IPS-18a (cell line): ENCODE results near the gene HDAC1.
"Not testable (repeated sequence)": the region's sequence is repeated elsewhere in the genome, so short reads cannot be mapped to it uniquely, and the experiment has no call there.

ENCODE experiments used
- H3K27ac ChIP-seq: one replicate; pipeline ENCODE4 v1.5.1; 2013; ENCODE audit warnings: low read length
- H3K27me3 ChIP-seq: one replicate; pipeline ENCODE4 v1.6.1; 2013; ENCODE audit warnings: mild to moderate bottlenecking, low read length; ENCODE audit not compliant: control insufficient read depth, insufficient read depth
- H3K36me3 ChIP-seq: one replicate; pipeline ENCODE4 v1.6.1; 2013; ENCODE audit warnings: low read depth, low read length; ENCODE audit not compliant: control insufficient read depth
- H3K4me1 ChIP-seq: one replicate; pipeline ENCODE4 v1.6.1; 2013; ENCODE audit warnings: low read depth, low read length; ENCODE audit not compliant: control insufficient read depth
- H3K4me3 ChIP-seq: one replicate; pipeline ENCODE4 v1.5.1; 2013; ENCODE audit warnings: low read length
- H3K9ac ChIP-seq: one replicate; pipeline ENCODE4 v1.6.1; 2013; ENCODE audit warnings: mild to moderate bottlenecking, low read length, moderate library complexity
- H3K9me3 ChIP-seq: one replicate; pipeline ENCODE4 v1.6.1; 2013; ENCODE audit warnings: low read depth, low read length; ENCODE audit not compliant: control insufficient read depth

HDAC1 gene

GRCh38 chr1:32284777-32285176, 7.1 kb upstream of the HDAC1 start:
- not testable (repeated sequence) for H3K4me1 ChIP-seq, H3K27me3 ChIP-seq, H3K4me3 ChIP-seq, H3K9ac ChIP-seq, H3K9me3 ChIP-seq, H3K27ac ChIP-seq
- peaks cover 11% of the 10 kb centered on the region for H3K36me3 ChIP-seq

- H3K9me3 ChIP-seq = no peaks in the 10 kb centered on the region
- H3K4me1 ChIP-seq = no peaks in the 10 kb centered on the region
- H3K27ac ChIP-seq = no peak overlapping the region
- peaks cover 7% of the 10 kb centered on the region for H3K36me3 ChIP-seq
- H3K4me3 ChIP-seq = no peak overlapping the region
- no peaks in the 10 kb centered on the region for H3K27me3 ChIP-seq
- no peak overlapping the region for H3K9ac ChIP-seq
Measured at GRCh38 chr1:32285658-32286057, 6.2 kb upstream of the HDAC1 start.

- Histone ChIP-seq H3K9me3 (no peaks in the 10 kb centered on the region), H3K4me3 (no peak overlapping the region), H3K27me3 (no peaks in the 10 kb centered on the region), H3K4me1 (no peaks in the 10 kb centered on the region), H3K9ac (no peak overlapping the region), H3K36me3 (peaks cover 7% of the 10 kb centered on the region), H3K27ac (no peak overlapping the region)
Measured at GRCh38 chr1:32286763-32287162, 5.1 kb upstream of the HDAC1 start.

- Histone ChIP-seq H3K27ac (no peak overlapping the region), H3K4me1 (no peaks in the 10 kb centered on the region), H3K4me3 (no peak overlapping the region), H3K9me3 (no peaks in the 10 kb centered on the region), H3K27me3 (no peaks in the 10 kb centered on the region), H3K36me3 (peaks cover 7% of the 10 kb centered on the region), H3K9ac (no peak overlapping the region)
Measured at GRCh38 chr1:32289256-32289655, 2.6 kb upstream of the HDAC1 start.

GRCh38 chr1:32291145-32291707, 657 bp upstream of the HDAC1 start:
- peak overlapping the region; percentile 78 for H3K4me3 ChIP-seq
- H3K9me3 ChIP-seq = no peaks in the 10 kb centered on the region
- no peak overlapping the region for H3K27ac ChIP-seq
- H3K9ac ChIP-seq = peak overlapping the region; percentile 68
- no peaks in the 10 kb centered on the region for H3K36me3 ChIP-seq
- no peaks in the 10 kb centered on the region for H3K27me3 ChIP-seq
- peaks cover under 1% of the 10 kb centered on the region for H3K4me1 ChIP-seq

GRCh38 chr1:32298211-32298610, 6.3 kb downstream of the HDAC1 start:
- not testable (repeated sequence) for H3K9me3 ChIP-seq, H3K4me1 ChIP-seq, H3K27me3 ChIP-seq, H3K27ac ChIP-seq, H3K9ac ChIP-seq, H3K4me3 ChIP-seq
- peaks cover 14% of the 10 kb centered on the region for H3K36me3 ChIP-seq

- H3K9me3 ChIP-seq = no peaks in the 10 kb centered on the region
- H3K27me3 ChIP-seq = no peaks in the 10 kb centered on the region
- peaks cover 6% of the 10 kb centered on the region for H3K4me1 ChIP-seq
- no peak overlapping the region for H3K27ac ChIP-seq
- peaks cover 24% of the 10 kb centered on the region for H3K36me3 ChIP-seq
- no peak overlapping the region for H3K4me3 ChIP-seq
- no peak overlapping the region for H3K9ac ChIP-seq
Measured at GRCh38 chr1:32299327-32299726, 7.4 kb downstream of the HDAC1 start.

GRCh38 chr1:32303358-32303757, 11.5 kb downstream of the HDAC1 start:
- H3K9ac ChIP-seq = no peak overlapping the region
- no peaks in the 10 kb centered on the region for H3K27me3 ChIP-seq
- no peak overlapping the region for H3K4me3 ChIP-seq
- peaks cover 5% of the 10 kb centered on the region for H3K9me3 ChIP-seq
- peaks cover 36% of the 10 kb centered on the region for H3K36me3 ChIP-seq
- H3K27ac ChIP-seq = no peak overlapping the region
- no peaks in the 10 kb centered on the region for H3K4me1 ChIP-seq

- no peak overlapping the region for H3K27ac ChIP-seq
- H3K9me3 ChIP-seq = peaks cover 5% of the 10 kb centered on the region
- H3K4me3 ChIP-seq = no peak overlapping the region
- no peaks in the 10 kb centered on the region for H3K4me1 ChIP-seq
- no peak overlapping the region for H3K9ac ChIP-seq
- peaks cover 36% of the 10 kb centered on the region for H3K36me3 ChIP-seq
- H3K27me3 ChIP-seq = no peaks in the 10 kb centered on the region
Measured at GRCh38 chr1:32303997-32304622, 12.2 kb downstream of the HDAC1 start.

- H3K4me1 ChIP-seq = no peaks in the 10 kb centered on the region
- H3K27me3 ChIP-seq = no peaks in the 10 kb centered on the region
- H3K4me3 ChIP-seq = no peak overlapping the region
- H3K36me3 ChIP-seq = peaks cover 36% of the 10 kb centered on the region
- H3K9ac ChIP-seq = no peak overlapping the region
- no peak overlapping the region for H3K27ac ChIP-seq
- peaks cover 5% of the 10 kb centered on the region for H3K9me3 ChIP-seq
Measured at GRCh38 chr1:32305310-32305709, 13.4 kb downstream of the HDAC1 start.

GRCh38 chr1:32307324-32307723, 15.4 kb downstream of the HDAC1 start:
- H3K36me3 ChIP-seq = peaks cover 31% of the 10 kb centered on the region
- peaks cover 5% of the 10 kb centered on the region for H3K9me3 ChIP-seq
- H3K4me1 ChIP-seq = no peaks in the 10 kb centered on the region
- no peak overlapping the region for H3K27ac ChIP-seq
- H3K9ac ChIP-seq = no peak overlapping the region
- H3K27me3 ChIP-seq = no peaks in the 10 kb centered on the region
- no peak overlapping the region for H3K4me3 ChIP-seq

- Histone ChIP-seq H3K27ac (no peak overlapping the region), H3K36me3 (peaks cover 7% of the 10 kb centered on the region), H3K9me3 (peaks cover 4% of the 10 kb centered on the region), H3K9ac (no peak overlapping the region), H3K4me3 (no peak overlapping the region), H3K27me3 (no peaks in the 10 kb centered on the region), H3K4me1 (no peaks in the 10 kb centered on the region)
Measured at GRCh38 chr1:32309960-32310359, 18.1 kb downstream of the HDAC1 start.
